Caco-2 (cell line): ENCODE measurements around the gene XG. TPM values are rescaled to one million over a fixed set of nuclear protein-coding genes. Genes with fewer than 3 reads are reported as not detected.
A peak's percentile ranks its signal among the peaks of the same experiment; 100 is the strongest.

Source experiments
- BruUV-seq: library from RNA; stranded (reverse); fragments of 400-500 nt; replicated peaks from 2 replicates; lab custom pipeline; 2021; lab: Mats Ljungman, UMichigan
- CTCF ChIA-PET: fragments of 300-600 bp; sonication (Branson Sonifier 250); formaldehyde crosslinking; loops from one replicate; lab custom pipeline; 2022; ENCODE audit warnings: antibody characterized with exemption; lab: Charles Lee
- POLR2A ChIA-PET: fragments of 300-600 bp; sonication (Branson Sonifier 250); formaldehyde crosslinking; loops from one replicate; lab custom pipeline; 2022; ENCODE audit warnings: antibody characterized with exemption; lab: Charles Lee
- DNase-seq, 2 experiments: peaks; one replicate each; pipeline versions ENCODE4 v3.0.0 to v3.0.0-alpha.2; 2020 to 2022
- H3K27me3 ChIP-seq: replicated peaks from 2 replicates; pipeline ENCODE4 v1.6.0; 2011; ENCODE audit warnings: low read length; ENCODE audit not compliant: control insufficient read depth, insufficient read depth
- H3K36me3 ChIP-seq: 2 replicates; pipeline ENCODE4 v1.5.1; 2011; ENCODE audit warnings: low read length; ENCODE audit not compliant: control insufficient read depth, insufficient read depth
- H3K4me1 ChIP-seq: fragments of 250-450 bp; sonication (Bioruptor Pico); 2 replicates; pipeline ENCODE4 v1.5.1; 2020; ENCODE audit warnings: mild to moderate bottlenecking
- H3K4me3 ChIP-seq: 2 replicates; pipeline ENCODE4 v1.5.1; 2011; ENCODE audit warnings: low read depth, mild to moderate bottlenecking, control low read depth, low read length
- H3K9me3 ChIP-seq: fragments of 250-450 bp; sonication (Bioruptor Pico); 2 replicates; pipeline ENCODE4 v1.5.1; 2020; ENCODE audit warnings: mild to moderate bottlenecking, moderate library complexity
- H3K27ac Mint-ChIP-seq: one replicate; pipeline ENCODE4 v1.8.0; 2022; ENCODE audit warnings: mixed read lengths; ENCODE audit not compliant: unreplicated experiment
- H3K27me3 Mint-ChIP-seq: one replicate; pipeline ENCODE4 v1.8.0; 2022; ENCODE audit warnings: mixed read lengths; ENCODE audit not compliant: insufficient read depth, unreplicated experiment
- H3K36me3 Mint-ChIP-seq: one replicate; pipeline ENCODE4 v1.8.0; 2022; ENCODE audit warnings: mild to moderate bottlenecking, mixed read lengths; ENCODE audit not compliant: insufficient read depth, unreplicated experiment
- H3K4me1 Mint-ChIP-seq: one replicate; pipeline ENCODE4 v1.8.0; 2022; ENCODE audit warnings: low read depth, mixed read lengths; ENCODE audit not compliant: unreplicated experiment
- H3K4me3 Mint-ChIP-seq: one replicate; pipeline ENCODE4 v1.8.0; 2022; ENCODE audit warnings: mild to moderate bottlenecking, moderate library complexity, mixed read lengths; ENCODE audit not compliant: unreplicated experiment
- H3K9me3 Mint-ChIP-seq: one replicate; pipeline ENCODE4 v1.8.0; 2022; ENCODE audit warnings: mixed read lengths; ENCODE audit not compliant: unreplicated experiment
- CTCF ChIP-seq, 2 experiments: fragments of 200-600 bp in 1 of 2; IDR thresholded peaks; 1 replicate in 1 of 2; 2 replicates in 1 of 2; pipeline versions ENCODE4 v1.5.1 to v1.8.0; 2011 to 2022; ENCODE audit warnings: antibody characterized with exemption in 1 of 2, control low read depth in 1 of 2, inconsistent platforms in 1 of 2, low read depth in 1 of 2, low read length in 1 of 2, mild to moderate bottlenecking in 1 of 2, moderate library complexity in 1 of 2; ENCODE audit not compliant: insufficient read depth in 1 of 2, severe bottlenecking in 1 of 2, unreplicated experiment in 1 of 2
- intact Hi-C: fragments of 100-400 bp; cut with micrococcal nuclease; formaldehyde crosslinking; loops from one replicate; pipeline ENCODE4 v1.10.0; 2022; ENCODE audit not compliant: unreplicated experiment
- total RNA-seq: library from RNA; stranded (reverse); gene quantifications from 2 replicates; pipeline ENCODE4 v1.2.3, GENCODE V29; 2022

XG gene
- total RNA-seq, 1 experiment from 2014 or later = 1.2 TPM

DNA sequence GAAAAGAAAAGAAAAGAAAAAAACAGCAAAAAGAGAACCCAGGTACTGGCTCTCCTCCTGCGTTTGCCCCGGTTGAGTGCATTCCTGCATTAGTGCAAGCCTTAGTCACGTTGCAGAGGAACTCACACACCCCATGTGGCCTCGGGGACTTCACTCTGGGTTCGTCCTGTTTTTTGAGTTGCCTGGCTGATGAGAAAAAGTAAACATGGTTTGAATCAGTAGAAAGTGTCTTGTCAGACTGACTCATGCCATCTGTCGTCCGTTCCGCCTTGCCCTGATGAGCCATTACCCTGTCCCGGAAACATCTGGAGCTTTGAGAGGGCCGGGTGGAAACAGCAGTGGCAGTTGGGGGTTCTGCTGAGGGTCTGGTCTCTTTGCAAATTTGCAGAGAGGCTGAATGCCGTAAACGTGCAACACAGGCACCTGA lies 44.5 kb upstream of the XG start:
- ChIA-PET CTCF (no interaction called here), POLR2A (no interaction called here)
- Mint-ChIP-seq H3K4me1 (peaks cover 34% of the 10 kb centered on the region), H3K9me3 (no peaks in the 10 kb centered on the region), H3K27me3 (no peaks in the 10 kb centered on the region), H3K4me3 (no peak overlapping the region), H3K27ac (peak overlapping the region; percentile 8), H3K36me3 (peaks cover 32% of the 10 kb centered on the region)
- H3K36me3 ChIP-seq = peaks cover 2% of the 10 kb centered on the region
- BruUV-seq = no TSS peak
- H3K9me3 ChIP-seq = no peaks in the 10 kb centered on the region
- DNase-seq = peak; percentile 45 to 56
- TF ChIP-seq CTCF (IDR thresholded peaks at IDR 0.05; ENCODE audit: insufficient read depth in 1 of 2, low read depth in 1 of 2, low read length in 1 of 2, severe bottlenecking in 1 of 2, unreplicated experiment in 1 of 2) = no peak
- no peak overlapping the region for H3K4me3 ChIP-seq
- peaks cover 29% of the 10 kb centered on the region for H3K4me1 ChIP-seq
- no peaks in the 10 kb centered on the region for H3K27me3 ChIP-seq
- intact Hi-C loops = no loop called here

DNA sequence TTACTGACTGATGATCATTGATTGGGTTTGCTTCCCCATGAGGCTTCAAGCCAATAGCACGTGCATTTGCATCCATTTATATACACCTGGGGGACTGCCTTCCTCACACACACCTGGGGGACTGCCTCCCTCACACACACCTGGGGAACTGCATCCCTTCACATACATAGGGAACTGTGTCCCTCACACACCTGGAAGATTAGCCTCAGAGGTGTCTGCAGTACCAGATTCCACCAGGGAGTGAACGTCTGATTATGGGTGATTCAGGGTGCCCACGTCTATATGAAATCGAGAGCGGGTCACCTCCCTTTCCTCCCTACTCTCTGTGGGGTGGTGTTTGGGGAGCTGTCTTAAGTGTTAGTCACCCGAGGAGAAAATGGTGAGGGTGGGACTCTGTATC lies 43.8 kb upstream of the XG start:
- H3K9me3 Mint-ChIP-seq = no peaks in the 10 kb centered on the region
- no peak for TF ChIP-seq CTCF (IDR thresholded peaks at IDR 0.05; ENCODE audit: insufficient read depth in 1 of 2, low read depth in 1 of 2, low read length in 1 of 2, severe bottlenecking in 1 of 2, unreplicated experiment in 1 of 2)
- no peaks in the 10 kb centered on the region for H3K9me3 ChIP-seq
- H3K27ac Mint-ChIP-seq = peak overlapping the region; percentile 8
- peaks cover 32% of the 10 kb centered on the region for H3K36me3 Mint-ChIP-seq
- ChIA-PET POLR2A (no interaction called here), CTCF (no interaction called here)
- H3K27me3 ChIP-seq = no peaks in the 10 kb centered on the region
- no peak for DNase-seq
- H3K4me1 Mint-ChIP-seq = peaks cover 34% of the 10 kb centered on the region
- no peak overlapping the region for H3K4me3 ChIP-seq
- no TSS peak for BruUV-seq
- intact Hi-C loops = no loop called here
- no peaks in the 10 kb centered on the region for H3K27me3 Mint-ChIP-seq
- H3K4me1 ChIP-seq = peaks cover 29% of the 10 kb centered on the region
- peaks cover 5% of the 10 kb centered on the region for H3K36me3 ChIP-seq
- no peak overlapping the region for H3K4me3 Mint-ChIP-seq

GRCh38 chrX:2708592-2709188 lies 43.1 kb upstream of the XG start:
- Histone ChIP-seq H3K27me3 (no peaks in the 10 kb centered on the region), H3K4me3 (no peak overlapping the region), H3K4me1 (peaks cover 29% of the 10 kb centered on the region), H3K9me3 (no peaks in the 10 kb centered on the region), H3K36me3 (peaks cover 5% of the 10 kb centered on the region)
- TF ChIP-seq CTCF (IDR thresholded peaks at IDR 0.05; ENCODE audit: insufficient read depth in 1 of 2, low read depth in 1 of 2, low read length in 1 of 2, severe bottlenecking in 1 of 2, unreplicated experiment in 1 of 2) = no peak
- POLR2A ChIA-PET = no interaction called here
- Mint-ChIP-seq H3K4me3 (no peak overlapping the region), H3K36me3 (peaks cover 32% of the 10 kb centered on the region), H3K27me3 (no peaks in the 10 kb centered on the region), H3K9me3 (no peaks in the 10 kb centered on the region), H3K4me1 (peaks cover 34% of the 10 kb centered on the region), H3K27ac (peak overlapping the region; percentile 8)
- CTCF ChIA-PET = no interaction called here
- intact Hi-C loops = no loop called here
- no peak for DNase-seq
- BruUV-seq = no TSS peak
